ENCODE measurements around the gene PIP5K1B.

The PIP5K1B gene

DNA sequence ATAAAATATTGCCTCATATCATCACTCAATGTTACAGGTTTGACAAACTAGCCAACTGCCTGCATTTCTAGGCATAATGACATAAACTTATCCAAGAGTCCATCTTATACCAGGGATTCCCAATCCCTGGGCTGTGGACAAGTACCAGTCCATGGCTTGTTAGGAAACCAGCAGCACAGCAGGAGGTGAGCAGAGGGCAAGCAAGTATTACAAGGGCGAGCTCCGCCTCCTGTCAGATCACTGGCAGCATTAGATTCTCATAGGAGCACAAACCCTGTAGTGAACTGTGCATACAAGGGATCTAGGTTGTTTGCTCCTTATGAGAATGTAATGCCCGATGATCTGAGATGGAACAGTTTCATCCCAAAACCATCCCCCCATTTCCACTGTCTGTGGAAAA lies 164.0 kb downstream of the PIP5K1B start:
- Histone ChIP-seq H3K36me3 (replicated peaks) (no peaks in the 10 kb centered on the region), H3K4me3 (ENCODE audit: low read depth, low read length) (no peak overlapping the region), H3K27ac (no peak overlapping the region), H3K27me3 (replicated peaks) (no peaks in the 10 kb centered on the region)
- in situ Hi-C loops (cut with HindIII; ENCODE audit: low pct_ligation_motif_present, low sequenced_read_pairs), result no loop called here
- TF ChIP-seq, protein P1, sequence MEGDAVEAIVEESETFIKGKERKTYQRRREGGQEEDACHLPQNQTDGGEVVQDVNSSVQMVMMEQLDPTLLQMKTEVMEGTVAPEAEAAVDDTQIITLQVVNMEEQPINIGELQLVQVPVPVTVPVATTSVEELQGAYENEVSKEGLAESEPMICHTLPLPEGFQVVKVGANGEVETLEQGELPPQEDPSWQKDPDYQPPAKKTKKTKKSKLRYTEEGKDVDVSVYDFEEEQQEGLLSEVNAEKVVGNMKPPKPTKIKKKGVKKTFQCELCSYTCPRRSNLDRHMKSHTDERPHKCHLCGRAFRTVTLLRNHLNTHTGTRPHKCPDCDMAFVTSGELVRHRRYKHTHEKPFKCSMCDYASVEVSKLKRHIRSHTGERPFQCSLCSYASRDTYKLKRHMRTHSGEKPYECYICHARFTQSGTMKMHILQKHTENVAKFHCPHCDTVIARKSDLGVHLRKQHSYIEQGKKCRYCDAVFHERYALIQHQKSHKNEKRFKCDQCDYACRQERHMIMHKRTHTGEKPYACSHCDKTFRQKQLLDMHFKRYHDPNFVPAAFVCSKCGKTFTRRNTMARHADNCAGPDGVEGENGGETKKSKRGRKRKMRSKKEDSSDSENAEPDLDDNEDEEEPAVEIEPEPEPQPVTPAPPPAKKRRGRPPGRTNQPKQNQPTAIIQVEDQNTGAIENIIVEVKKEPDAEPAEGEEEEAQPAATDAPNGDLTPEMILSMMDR (IDR thresholded peaks at IDR 0.05; ENCODE audit: low read depth, low read length, missing control alignments), result no peak
- DNase-seq, result no peak

DNA sequence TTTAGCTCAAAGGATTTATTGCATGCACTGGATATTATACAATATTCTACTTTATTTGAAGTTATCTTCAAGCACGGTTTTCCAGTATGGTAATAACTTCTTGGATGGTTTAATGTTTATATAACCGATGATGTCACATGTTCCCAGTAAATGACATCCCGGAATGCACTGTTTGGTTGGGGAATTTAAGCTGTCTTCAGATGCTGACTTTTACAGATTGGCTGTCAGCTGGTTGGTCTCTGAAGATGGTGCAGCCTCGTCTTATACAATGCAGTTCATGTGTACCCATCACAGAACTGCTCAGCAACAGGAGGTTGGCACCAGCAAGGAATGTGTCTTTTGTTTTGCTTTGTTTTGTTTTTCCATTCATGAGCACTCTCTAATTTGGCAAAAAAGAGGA lies 165.0 kb downstream of the PIP5K1B start:
- in situ Hi-C loops (cut with HindIII; ENCODE audit: low pct_ligation_motif_present, low sequenced_read_pairs), result no loop called here

DNA sequence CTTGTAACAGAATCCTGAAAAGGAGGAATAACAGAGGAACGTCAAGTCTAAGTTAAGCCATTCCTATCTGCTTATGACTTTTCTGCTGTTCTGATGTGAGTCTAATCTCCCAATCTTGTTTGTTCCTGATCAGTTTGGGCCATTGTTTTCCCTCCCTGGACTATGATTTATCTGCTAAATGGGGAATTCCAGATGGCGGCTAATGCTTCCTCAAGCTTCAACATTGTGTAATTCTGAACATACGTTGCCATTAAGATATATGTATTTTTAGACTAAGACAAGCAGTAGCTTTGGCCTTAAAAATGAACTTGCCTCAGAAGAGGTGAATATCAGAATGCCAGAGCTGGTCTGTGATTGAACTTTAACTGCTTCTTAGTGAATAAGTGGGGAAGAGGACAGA lies 166.2 kb downstream of the PIP5K1B start:
- Histone ChIP-seq H3K4me3 (ENCODE audit: low read depth, low read length) (no peak overlapping the region), H3K36me3 (replicated peaks) (no peaks in the 10 kb centered on the region), H3K27me3 (replicated peaks) (no peaks in the 10 kb centered on the region), H3K27ac (no peak overlapping the region)
- no peak for DNase-seq
- in situ Hi-C loops (cut with HindIII; ENCODE audit: low pct_ligation_motif_present, low sequenced_read_pairs), result no loop called here
- TF ChIP-seq, protein P1 (IDR thresholded peaks at IDR 0.05; ENCODE audit: low read depth, low read length, missing control alignments), result no peak

More for the DNA sequence above, 165.0 kb downstream of the PIP5K1B start:
- no peaks in the 10 kb centered on the region for H3K27me3 ChIP-seq (replicated peaks)
- H3K4me3 ChIP-seq (ENCODE audit: low read depth, low read length), result no peak overlapping the region
- DNase-seq, result no peak
- no peak overlapping the region for H3K27ac ChIP-seq
- no peaks in the 10 kb centered on the region for H3K36me3 ChIP-seq (replicated peaks)
- TF ChIP-seq, protein P1 (IDR thresholded peaks at IDR 0.05; ENCODE audit: low read depth, low read length, missing control alignments), result no peak

DNA sequence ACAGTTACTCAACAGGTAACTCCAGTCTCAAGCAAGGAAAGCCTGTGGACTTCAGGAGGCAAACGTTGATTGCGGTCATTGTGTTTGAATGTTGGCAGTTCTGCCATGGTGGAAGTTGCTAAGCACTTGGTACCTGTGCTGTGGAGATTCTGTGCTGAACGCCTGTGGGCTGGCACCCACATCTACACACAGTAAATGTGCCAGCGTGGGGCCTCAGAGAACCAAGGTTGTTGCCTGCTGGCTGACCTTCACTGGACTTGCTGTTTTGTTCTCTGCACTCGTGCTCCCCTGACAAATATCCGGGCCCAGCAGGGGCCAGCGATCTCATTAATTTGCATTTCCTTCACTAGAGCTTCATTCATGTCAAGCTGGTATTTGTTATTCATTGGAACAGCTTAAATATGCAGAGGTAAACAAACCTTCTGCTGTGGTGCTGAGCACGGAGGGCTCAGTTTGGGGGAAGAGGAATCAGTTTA lies 167.0 kb downstream of the PIP5K1B start:
- in situ Hi-C loops (cut with HindIII; ENCODE audit: low pct_ligation_motif_present, low sequenced_read_pairs), result no loop called here
- TF ChIP-seq, protein P1 (IDR thresholded peaks at IDR 0.05; ENCODE audit: low read depth, low read length, missing control alignments), result no peak
- H3K27me3 ChIP-seq (replicated peaks), result no peaks in the 10 kb centered on the region
- no peak for DNase-seq
- no peak overlapping the region for H3K4me3 ChIP-seq (ENCODE audit: low read depth, low read length)
- no peak overlapping the region for H3K27ac ChIP-seq
- H3K36me3 ChIP-seq (replicated peaks), result no peaks in the 10 kb centered on the region

DNA sequence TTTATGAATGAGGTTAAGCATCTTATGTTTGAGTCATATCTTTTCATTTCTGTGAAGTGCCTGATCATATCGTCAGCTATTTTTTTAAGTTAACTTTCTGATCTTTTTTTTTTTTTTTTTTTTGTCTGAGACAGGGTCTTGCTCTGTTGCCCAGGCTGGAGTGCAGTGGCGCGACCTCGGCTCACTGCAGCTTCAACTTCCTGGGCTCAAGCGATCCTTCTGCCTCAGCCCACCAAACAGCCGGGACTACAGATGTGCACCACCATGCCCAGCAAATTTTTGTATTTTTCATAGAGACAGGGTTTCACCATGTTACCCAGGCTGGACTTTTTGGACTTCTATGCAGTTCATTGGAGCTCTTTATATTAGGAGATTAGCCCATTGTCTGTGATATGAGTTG lies 168.1 kb downstream of the PIP5K1B start:
- no peaks in the 10 kb centered on the region for H3K36me3 ChIP-seq (replicated peaks)
- in situ Hi-C loops (cut with HindIII; ENCODE audit: low pct_ligation_motif_present, low sequenced_read_pairs), result no loop called here
- no peak overlapping the region for H3K4me3 ChIP-seq (ENCODE audit: low read depth, low read length)
- H3K27ac ChIP-seq, result no peak overlapping the region
- DNase-seq, result no peak
- TF ChIP-seq, protein P1 (IDR thresholded peaks at IDR 0.05; ENCODE audit: low read depth, low read length, missing control alignments), result no peak
- H3K27me3 ChIP-seq (replicated peaks), result no peaks in the 10 kb centered on the region

DNA sequence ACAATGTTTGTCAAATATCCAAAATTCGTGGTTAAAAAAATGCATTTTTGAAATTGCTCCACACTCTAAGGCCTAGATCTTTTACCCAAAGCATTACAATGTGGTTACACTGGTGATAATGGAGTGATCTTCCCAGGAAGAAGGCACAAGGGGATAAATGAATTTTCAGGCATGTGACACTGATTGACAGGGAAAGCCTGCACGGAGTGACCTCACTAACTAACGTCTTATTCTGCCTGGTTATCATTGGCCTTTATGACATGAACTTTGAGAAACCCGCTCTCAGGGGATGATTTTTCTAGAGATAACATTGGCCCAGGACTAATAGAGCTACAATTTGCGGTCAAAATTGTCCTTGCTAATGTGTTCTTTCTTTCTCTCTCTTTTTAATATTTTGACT lies 171.2 kb downstream of the PIP5K1B start:
- Histone ChIP-seq H3K36me3 (replicated peaks) (no peaks in the 10 kb centered on the region), H3K4me3 (ENCODE audit: low read depth, low read length) (no peak overlapping the region), H3K27me3 (replicated peaks) (no peaks in the 10 kb centered on the region), H3K27ac (no peak overlapping the region)
- DNase-seq, result no peak
- TF ChIP-seq, protein P1 (IDR thresholded peaks at IDR 0.05; ENCODE audit: low read depth, low read length, missing control alignments), result no peak
- in situ Hi-C loops (cut with HindIII; ENCODE audit: low pct_ligation_motif_present, low sequenced_read_pairs), result no loop called here
